HepG2 (cell line): ENCODE measurements around the gene SEMA3F. TPM values are rescaled to one million over a fixed set of nuclear protein-coding genes. Genes with fewer than 3 reads are reported as not detected.

ENCODE experiments used
- ATAC-seq: fragments of 200-7000 bp; cut with Tn5 transposase; 3 replicates; pipeline ENCODE4 v1.9.1; 2020; ENCODE audit warnings: mild to moderate bottlenecking, moderate library complexity
- BruUV-seq: library from RNA; stranded (reverse); fragments of 400-500 nt; replicated peaks from 2 replicates; lab custom pipeline; 2021; lab: Mats Ljungman, UMichigan
- CTCF ChIA-PET: fragments of 300-600 bp; formaldehyde crosslinking; extraction: SDS; loops from one replicate; lab custom pipeline; 2021; ENCODE audit warnings: low total read pairs, inconsistent platforms, low intra/inter-chr PET ratio; lab: Yijun Ruan, JAX
- POLR2A ChIA-PET: fragments of 350-600 bp; sonication (Branson Sonifier 250); formaldehyde crosslinking; loops from one replicate; lab custom pipeline; 2020; ENCODE audit warnings: antibody characterized with exemption, inconsistent platforms; lab: Yijun Ruan, JAX
- DNase-seq: peaks from one replicate; pipeline ENCODE4 v3.0.0-alpha.2; 2015; ENCODE audit warnings: low spot score
- FAIRE-seq: peaks from 3 replicates; lab custom pipeline; 2011; peaks lifted over from hg19 to GRCh38; lab: Jason Lieb, UNC
- H2AFZ ChIP-seq: one replicate; pipeline ENCODE4 v1.6.1; 2011; ENCODE audit warnings: low read length, inconsistent platforms
- H3K27ac ChIP-seq: fragments of 300-600 bp; 3 replicates; pipeline ENCODE4 v1.8.0; 2011; ENCODE audit warnings: mixed run types, mild to moderate bottlenecking, mixed read lengths, low read length, inconsistent platforms; ENCODE audit not compliant: insufficient read depth; ENCODE audit errors: extremely low read length
- H3K27me3 ChIP-seq, 2 experiments: fragments of 200-600 bp in 1 of 2; 2 replicates in 1 of 2; 3 replicates in 1 of 2; pipeline versions ENCODE4 v1.6.0 to v1.8.0; 2011; ENCODE audit warnings: low read length in 2 of 2, mild to moderate bottlenecking in 2 of 2, moderate library complexity in 2 of 2, inconsistent platforms in 1 of 2; ENCODE audit not compliant: insufficient read depth in 2 of 2, control insufficient read depth in 1 of 2
- H3K36me3 ChIP-seq, 2 experiments: fragments of 200-600 bp in 1 of 2; replicated peaks in 1 of 2; 2 replicates in 1 of 2; 3 replicates in 1 of 2; pipeline versions ENCODE4 v1.5.1 to v1.8.0; 2011; ENCODE audit warnings: low read length in 2 of 2, inconsistent platforms in 1 of 2; ENCODE audit not compliant: insufficient read depth in 2 of 2, control insufficient read depth in 1 of 2
- H3K4me1 ChIP-seq: 2 replicates; pipeline ENCODE4 v1.5.1; 2012; ENCODE audit warnings: low read length, inconsistent platforms; ENCODE audit not compliant: insufficient read depth
- H3K4me2 ChIP-seq: 2 replicates; pipeline ENCODE4 v1.6.0; 2011; ENCODE audit warnings: low read depth, low read length, inconsistent platforms
- H3K4me3 ChIP-seq, 3 experiments: fragments of 200-600 bp in 1 of 3; sonication (generic), shearing (Covaris generic) in 1 of 3; replicated peaks in 1 of 3; 2 replicates each; pipeline ENCODE4 v1.5.1; 2011 to 2016; ENCODE audit warnings: low read length in 3 of 3, inconsistent platforms in 2 of 3, low read depth in 2 of 3, mild to moderate bottlenecking in 2 of 3, control low read depth in 1 of 3, mixed read lengths in 1 of 3; ENCODE audit not compliant: insufficient read depth in 1 of 3
- H3K79me2 ChIP-seq: one replicate; pipeline ENCODE4 v1.6.1; 2011; ENCODE audit warnings: low read length, inconsistent platforms; ENCODE audit not compliant: insufficient read depth
- H3K9ac ChIP-seq: 2 replicates; pipeline ENCODE4 v1.6.0; 2011; ENCODE audit warnings: mild to moderate bottlenecking, low read depth, low read length, inconsistent platforms; ENCODE audit not compliant: insufficient read depth
- H3K9me3 ChIP-seq: 2 replicates; pipeline ENCODE4 v1.5.1; 2012; ENCODE audit warnings: mild to moderate bottlenecking, low read length
- H4K20me1 ChIP-seq: 2 replicates; pipeline ENCODE4 v1.6.0; 2011; ENCODE audit warnings: inconsistent platforms, mild to moderate bottlenecking, low read length, moderate library complexity; ENCODE audit not compliant: insufficient read depth
- EED ChIP-seq: sonication (generic); formaldehyde crosslinking; IDR thresholded peaks from 2 replicates; pipeline ENCODE4 v1.5.0; 2020; ENCODE audit warnings: mild to moderate bottlenecking, missing genetic modification reagents
- MAFF ChIP-seq: IDR thresholded peaks from 2 replicates; pipeline ENCODE4 v1.6.1; 2011; ENCODE audit warnings: low read depth, low read length, improper control_type of control experiment
- PHF21A ChIP-seq: sonication (generic); formaldehyde crosslinking; IDR thresholded peaks from 2 replicates; pipeline ENCODE4 v1.5.0; 2020; ENCODE audit warnings: mild to moderate bottlenecking, missing genetic modification reagents
- PRDM4 ChIP-seq: sonication (generic); formaldehyde crosslinking; IDR thresholded peaks from 2 replicates; pipeline ENCODE4 v1.9.0; 2021; ENCODE audit warnings: missing genetic modification reagents, borderline replicate concordance
- RORA ChIP-seq: sonication (generic); formaldehyde crosslinking; IDR thresholded peaks from 2 replicates; pipeline ENCODE4 v1.5.0; 2020; ENCODE audit warnings: mild to moderate bottlenecking, missing genetic modification reagents, moderate library complexity
- STAG1 ChIP-seq: sonication (generic); formaldehyde crosslinking; IDR thresholded peaks from 2 replicates; pipeline ENCODE4 v1.4.0; 2020; ENCODE audit warnings: missing genetic modification reagents
- ZKSCAN1 ChIP-seq: fragments of 150-350 bp; IDR thresholded peaks from 2 replicates; pipeline ENCODE4 v1.6.1; 2014; ENCODE audit warnings: low read length
- ZNF614 ChIP-seq: IDR thresholded peaks from 2 replicates; pipeline ENCODE4 v1.6.1; 2018; ENCODE audit warnings: missing biosample characterization, missing genetic modification reagents, inconsistent platforms, borderline replicate concordance
- ZNF768 ChIP-seq: sonication (generic); formaldehyde crosslinking; IDR thresholded peaks from 2 replicates; pipeline ENCODE4 v1.4.0; 2020; ENCODE audit warnings: missing genetic modification reagents
- ZNF879 ChIP-seq: sonication (generic); formaldehyde crosslinking; IDR thresholded peaks from 2 replicates; pipeline ENCODE4 v1.8.1; 2023; ENCODE audit warnings: missing genetic modification reagents
- ZSCAN25 ChIP-seq: sonication (generic); formaldehyde crosslinking; IDR thresholded peaks from 2 replicates; pipeline ENCODE4 v1.8.0; 2022; ENCODE audit warnings: mild to moderate bottlenecking, missing genetic modification reagents
- WGBS: methylation state at CpG from one replicate; pipeline ENCODE4 v1.1.6; 2017; ENCODE audit warnings: low lambda C conversion rate; 5-methylcytosine and 5-hydroxymethylcytosine counted together
- in situ Hi-C: cut with HindIII; loops from 2 replicates; pipeline ENCODE4 v1.10.0; 2017; ENCODE audit warnings: low pct_unique_long_range_greater_than_20kb; ENCODE audit not compliant: extremely low pct_ligation_motif_present
- intact Hi-C: fragments of 100-400 bp; cut with micrococcal nuclease; formaldehyde crosslinking; loops from one replicate; pipeline ENCODE4 v1.10.0; 2022; ENCODE audit not compliant: unreplicated experiment
- polyA plus RNA-seq, 8 experiments: library from polyadenylated mRNA; depleted of rRNA in 3 of 8; stranded (reverse) in 7 of 8; unstranded in 1 of 8; fragments of >200 nt; fragmentation: Illumina TruSeq in 4 of 8; extraction: Trizol in 4 of 8; gene quantifications; 2 replicates each; pipeline versions ENCODE4 v1.2.1 to v1.2.3, GENCODE V29; 2011 to 2016; ENCODE audit warnings: low read depth in 4 of 8, missing spikeins in 1 of 8, mixed read lengths in 1 of 8; ENCODE audit not compliant: insufficient read depth in 1 of 8
- total RNA-seq, 5 experiments: library from RNA; depleted of rRNA; stranded (reverse); fragments of >200 nt; fragmentation: Illumina TruSeq; extraction: Trizol; gene quantifications; 2 replicates each; pipeline ENCODE4 v1.2.3, GENCODE V29; 2016; ENCODE audit warnings: low read depth in 1 of 5
- TF ChIP-seq, protein P1 (sequence below): sonication (generic); formaldehyde crosslinking; IDR thresholded peaks from 2 replicates; pipeline ENCODE4 v1.5.0; 2020; ENCODE audit warnings: mild to moderate bottlenecking, missing genetic modification reagents, moderate library complexity
- TF ChIP-seq, protein P2 (sequence below): sonication (generic); formaldehyde crosslinking; IDR thresholded peaks from 2 replicates; pipeline ENCODE4 v1.5.0; 2020; ENCODE audit warnings: missing genetic modification reagents

The SEMA3F gene
- total and polyA plus RNA-seq, 2 of the 13 experiments (the other 11 are each of a cell fraction or from before 2014, with no cell fraction given): 7.6 to 17.2 TPM

DNA sequence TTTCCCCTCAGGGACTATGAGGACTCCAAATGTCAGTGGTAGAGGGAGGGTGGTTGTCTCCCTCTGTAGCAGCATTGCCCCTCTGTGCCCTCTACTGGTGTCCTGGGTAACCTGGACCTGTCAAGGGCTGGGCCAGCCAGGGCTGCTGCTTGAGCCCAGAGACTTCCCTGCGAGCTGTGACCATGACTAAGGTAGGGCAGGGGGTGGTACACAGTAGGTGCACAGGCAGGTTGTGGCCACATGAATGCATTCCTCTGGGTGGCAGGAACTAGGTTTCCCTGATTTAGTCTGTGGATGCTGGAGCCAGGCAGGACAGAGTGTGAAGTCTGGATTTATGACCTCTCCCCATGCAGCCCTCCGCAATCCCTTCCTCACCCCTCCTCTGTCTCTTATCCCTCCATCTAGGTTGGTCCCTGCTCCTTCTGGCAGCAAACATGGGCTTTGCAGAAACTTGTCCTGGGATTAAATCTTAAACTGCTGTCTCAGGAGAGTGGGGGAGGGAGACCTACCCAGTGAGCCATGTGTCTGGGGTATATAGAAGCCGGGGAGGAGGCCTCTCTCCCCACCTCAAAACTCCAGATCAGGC is 8.7 kb upstream of the SEMA3F start:
- Histone ChIP-seq H3K27ac (no peak overlapping the region), H3K27me3 (peaks cover 0 to 3% of the 10 kb centered on the region in 2 experiments; a peak in 1 of 5 replicates), H3K9ac (no peak overlapping the region), H3K36me3 (no peaks in the 10 kb centered on the region), H3K4me2 (no peak overlapping the region), H3K4me3 (no peak overlapping the region), H3K9me3 (no peaks in the 10 kb centered on the region), H3K79me2 (no peaks in the 10 kb centered on the region)
- ChIA-PET POLR2A (no interaction called here), CTCF (no interaction called here)
- in situ Hi-C loops: no loop called here
- no TSS peak for BruUV-seq
- DNase-seq (no peak), FAIRE-seq (no peak)
- WGBS: 64% methylated on average over 1 of the region's 3 CpGs
- TF ChIP-seq ZNF879 (CRISPR knock-in tag) (no peak), ZSCAN25 (CRISPR knock-in tag) (peak; percentile 58), ZNF768 (CRISPR knock-in tag) (peak; percentile 41; the same call in 1 of the 2 replicates), ZKSCAN1 (peak; percentile 69; the same call in 1 of the 2 replicates), STAG1 (peak; percentile 26; the same call in 1 of the 2 replicates), MAFF (no peak)
- TF ChIP-seq, protein P1, sequence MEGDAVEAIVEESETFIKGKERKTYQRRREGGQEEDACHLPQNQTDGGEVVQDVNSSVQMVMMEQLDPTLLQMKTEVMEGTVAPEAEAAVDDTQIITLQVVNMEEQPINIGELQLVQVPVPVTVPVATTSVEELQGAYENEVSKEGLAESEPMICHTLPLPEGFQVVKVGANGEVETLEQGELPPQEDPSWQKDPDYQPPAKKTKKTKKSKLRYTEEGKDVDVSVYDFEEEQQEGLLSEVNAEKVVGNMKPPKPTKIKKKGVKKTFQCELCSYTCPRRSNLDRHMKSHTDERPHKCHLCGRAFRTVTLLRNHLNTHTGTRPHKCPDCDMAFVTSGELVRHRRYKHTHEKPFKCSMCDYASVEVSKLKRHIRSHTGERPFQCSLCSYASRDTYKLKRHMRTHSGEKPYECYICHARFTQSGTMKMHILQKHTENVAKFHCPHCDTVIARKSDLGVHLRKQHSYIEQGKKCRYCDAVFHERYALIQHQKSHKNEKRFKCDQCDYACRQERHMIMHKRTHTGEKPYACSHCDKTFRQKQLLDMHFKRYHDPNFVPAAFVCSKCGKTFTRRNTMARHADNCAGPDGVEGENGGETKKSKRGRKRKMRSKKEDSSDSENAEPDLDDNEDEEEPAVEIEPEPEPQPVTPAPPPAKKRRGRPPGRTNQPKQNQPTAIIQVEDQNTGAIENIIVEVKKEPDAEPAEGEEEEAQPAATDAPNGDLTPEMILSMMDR (CRISPR knock-in tag): peak; percentile 54
- TF ChIP-seq, all 625 proteins: peak for 5
- peaks cover 53% of the 10 kb centered on the region for H3K4me1 ChIP-seq
- H4K20me1 ChIP-seq: no peaks in the 10 kb centered on the region
- peak; percentile 31 for ATAC-seq
- no peak overlapping the region for H2AFZ ChIP-seq
- intact Hi-C loops: no loop called here

GRCh38 chr3:50147016-50147415 is 8.1 kb upstream of the SEMA3F start:
- DNase-seq (no peak), FAIRE-seq (no peak), ATAC-seq (no peak)
- no peaks in the 10 kb centered on the region for H3K36me3 ChIP-seq
- in situ Hi-C loops (no loop called here), intact Hi-C loops (no loop called here)
- H4K20me1 ChIP-seq: no peaks in the 10 kb centered on the region
- ChIA-PET POLR2A (no interaction called here), CTCF (no interaction called here)
- no peak overlapping the region for H3K4me2 ChIP-seq
- H3K79me2 ChIP-seq: no peaks in the 10 kb centered on the region
- 33% methylated on average over 3 of the region's 7 CpGs for WGBS
- no peaks in the 10 kb centered on the region for H3K9me3 ChIP-seq
- no peak overlapping the region for H3K9ac ChIP-seq
- no peak overlapping the region for H3K4me3 ChIP-seq
- H2AFZ ChIP-seq: no peak overlapping the region
- no peak overlapping the region for H3K27ac ChIP-seq
- BruUV-seq: no TSS peak
- H3K27me3 ChIP-seq: peaks cover 0 to 3% of the 10 kb centered on the region in 2 experiments; a peak in 1 of 5 replicates
- H3K4me1 ChIP-seq: peaks cover 59% of the 10 kb centered on the region
- TF ChIP-seq EED (CRISPR knock-in tag) (no peak), ZNF614 (CRISPR knock-in tag) (no peak), PHF21A (CRISPR knock-in tag) (no peak), RORA (no peak), PRDM4 (CRISPR knock-in tag) (no peak)
- TF ChIP-seq, protein P2, sequence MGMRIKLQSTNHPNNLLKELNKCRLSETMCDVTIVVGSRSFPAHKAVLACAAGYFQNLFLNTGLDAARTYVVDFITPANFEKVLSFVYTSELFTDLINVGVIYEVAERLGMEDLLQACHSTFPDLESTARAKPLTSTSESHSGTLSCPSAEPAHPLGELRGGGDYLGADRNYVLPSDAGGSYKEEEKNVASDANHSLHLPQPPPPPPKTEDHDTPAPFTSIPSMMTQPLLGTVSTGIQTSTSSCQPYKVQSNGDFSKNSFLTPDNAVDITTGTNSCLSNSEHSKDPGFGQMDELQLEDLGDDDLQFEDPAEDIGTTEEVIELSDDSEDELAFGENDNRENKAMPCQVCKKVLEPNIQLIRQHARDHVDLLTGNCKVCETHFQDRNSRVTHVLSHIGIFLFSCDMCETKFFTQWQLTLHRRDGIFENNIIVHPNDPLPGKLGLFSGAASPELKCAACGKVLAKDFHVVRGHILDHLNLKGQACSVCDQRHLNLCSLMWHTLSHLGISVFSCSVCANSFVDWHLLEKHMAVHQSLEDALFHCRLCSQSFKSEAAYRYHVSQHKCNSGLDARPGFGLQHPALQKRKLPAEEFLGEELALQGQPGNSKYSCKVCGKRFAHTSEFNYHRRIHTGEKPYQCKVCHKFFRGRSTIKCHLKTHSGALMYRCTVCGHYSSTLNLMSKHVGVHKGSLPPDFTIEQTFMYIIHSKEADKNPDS: no peak
